HepG2 (cell line): ENCODE measurements around the gene GNAI2. TPM values are rescaled to one million over a fixed set of nuclear protein-coding genes. Genes with fewer than 3 reads are reported as not detected.

ENCODE experiments used
- ATAC-seq: fragments of 200-7000 bp; cut with Tn5 transposase; 3 replicates; pipeline ENCODE4 v1.9.1; 2020; ENCODE audit warnings: mild to moderate bottlenecking, moderate library complexity
- BruUV-seq: library from RNA; stranded (reverse); fragments of 400-500 nt; replicated peaks from 2 replicates; lab custom pipeline; 2021; lab: Mats Ljungman, UMichigan
- CTCF ChIA-PET: fragments of 300-600 bp; formaldehyde crosslinking; extraction: SDS; loops from one replicate; lab custom pipeline; 2021; ENCODE audit warnings: low total read pairs, inconsistent platforms, low intra/inter-chr PET ratio; lab: Yijun Ruan, JAX
- POLR2A ChIA-PET: fragments of 350-600 bp; sonication (Branson Sonifier 250); formaldehyde crosslinking; loops from one replicate; lab custom pipeline; 2020; ENCODE audit warnings: antibody characterized with exemption, inconsistent platforms; lab: Yijun Ruan, JAX
- DNase-seq: peaks from one replicate; pipeline ENCODE4 v3.0.0-alpha.2; 2015; ENCODE audit warnings: low spot score
- FAIRE-seq: peaks from 3 replicates; lab custom pipeline; 2011; peaks lifted over from hg19 to GRCh38; lab: Jason Lieb, UNC
- H2AFZ ChIP-seq: one replicate; pipeline ENCODE4 v1.6.1; 2011; ENCODE audit warnings: low read length, inconsistent platforms
- H3K27ac ChIP-seq: fragments of 300-600 bp; 3 replicates; pipeline ENCODE4 v1.8.0; 2011; ENCODE audit warnings: mixed run types, mild to moderate bottlenecking, mixed read lengths, low read length, inconsistent platforms; ENCODE audit not compliant: insufficient read depth; ENCODE audit errors: extremely low read length
- H3K27me3 ChIP-seq, 2 experiments: fragments of 200-600 bp in 1 of 2; 2 replicates in 1 of 2; 3 replicates in 1 of 2; pipeline versions ENCODE4 v1.6.0 to v1.8.0; 2011; ENCODE audit warnings: low read length in 2 of 2, mild to moderate bottlenecking in 2 of 2, moderate library complexity in 2 of 2, inconsistent platforms in 1 of 2; ENCODE audit not compliant: insufficient read depth in 2 of 2, control insufficient read depth in 1 of 2
- H3K36me3 ChIP-seq, 2 experiments: fragments of 200-600 bp in 1 of 2; replicated peaks in 1 of 2; 2 replicates in 1 of 2; 3 replicates in 1 of 2; pipeline versions ENCODE4 v1.5.1 to v1.8.0; 2011; ENCODE audit warnings: low read length in 2 of 2, inconsistent platforms in 1 of 2; ENCODE audit not compliant: insufficient read depth in 2 of 2, control insufficient read depth in 1 of 2
- H3K4me1 ChIP-seq: 2 replicates; pipeline ENCODE4 v1.5.1; 2012; ENCODE audit warnings: low read length, inconsistent platforms; ENCODE audit not compliant: insufficient read depth
- H3K4me2 ChIP-seq: 2 replicates; pipeline ENCODE4 v1.6.0; 2011; ENCODE audit warnings: low read depth, low read length, inconsistent platforms
- H3K4me3 ChIP-seq, 3 experiments: fragments of 200-600 bp in 1 of 3; sonication (generic), shearing (Covaris generic) in 1 of 3; replicated peaks in 1 of 3; 2 replicates each; pipeline ENCODE4 v1.5.1; 2011 to 2016; ENCODE audit warnings: low read length in 3 of 3, inconsistent platforms in 2 of 3, low read depth in 2 of 3, mild to moderate bottlenecking in 2 of 3, control low read depth in 1 of 3, mixed read lengths in 1 of 3; ENCODE audit not compliant: insufficient read depth in 1 of 3
- H3K79me2 ChIP-seq: one replicate; pipeline ENCODE4 v1.6.1; 2011; ENCODE audit warnings: low read length, inconsistent platforms; ENCODE audit not compliant: insufficient read depth
- H3K9ac ChIP-seq: 2 replicates; pipeline ENCODE4 v1.6.0; 2011; ENCODE audit warnings: mild to moderate bottlenecking, low read depth, low read length, inconsistent platforms; ENCODE audit not compliant: insufficient read depth
- H3K9me3 ChIP-seq: 2 replicates; pipeline ENCODE4 v1.5.1; 2012; ENCODE audit warnings: mild to moderate bottlenecking, low read length
- H4K20me1 ChIP-seq: 2 replicates; pipeline ENCODE4 v1.6.0; 2011; ENCODE audit warnings: inconsistent platforms, mild to moderate bottlenecking, low read length, moderate library complexity; ENCODE audit not compliant: insufficient read depth
- CENPX ChIP-seq: sonication (generic); formaldehyde crosslinking; IDR thresholded peaks from 2 replicates; pipeline ENCODE4 v1.9.0; 2021; ENCODE audit warnings: mild to moderate bottlenecking, missing genetic modification reagents, moderate library complexity
- NFE2L1 ChIP-seq: sonication (generic); formaldehyde crosslinking; IDR thresholded peaks from 2 replicates; pipeline ENCODE4 v1.4.0; 2020; ENCODE audit warnings: missing genetic modification reagents, mild to moderate bottlenecking, borderline replicate concordance
- NFIB ChIP-seq: sonication (generic); formaldehyde crosslinking; IDR thresholded peaks from 2 replicates; pipeline ENCODE4 v1.9.0; 2021; ENCODE audit warnings: missing genetic modification reagents, mild to moderate bottlenecking, borderline replicate concordance
- SMARCC2 ChIP-seq: fragments of 450-650 bp; IDR thresholded peaks from 2 replicates; pipeline ENCODE4 v1.6.1; 2017; ENCODE audit warnings: antibody characterized with exemption, mild to moderate bottlenecking
- ZSCAN25 ChIP-seq: sonication (generic); formaldehyde crosslinking; IDR thresholded peaks from 2 replicates; pipeline ENCODE4 v1.8.0; 2022; ENCODE audit warnings: mild to moderate bottlenecking, missing genetic modification reagents
- WGBS: methylation state at CpG from one replicate; pipeline ENCODE4 v1.1.6; 2017; ENCODE audit warnings: low lambda C conversion rate; 5-methylcytosine and 5-hydroxymethylcytosine counted together
- in situ Hi-C: cut with HindIII; loops from 2 replicates; pipeline ENCODE4 v1.10.0; 2017; ENCODE audit warnings: low pct_unique_long_range_greater_than_20kb; ENCODE audit not compliant: extremely low pct_ligation_motif_present
- intact Hi-C: fragments of 100-400 bp; cut with micrococcal nuclease; formaldehyde crosslinking; loops from one replicate; pipeline ENCODE4 v1.10.0; 2022; ENCODE audit not compliant: unreplicated experiment
- polyA plus RNA-seq, 8 experiments: library from polyadenylated mRNA; depleted of rRNA in 3 of 8; stranded (reverse) in 7 of 8; unstranded in 1 of 8; fragments of >200 nt; fragmentation: Illumina TruSeq in 4 of 8; extraction: Trizol in 4 of 8; gene quantifications; 2 replicates each; pipeline versions ENCODE4 v1.2.1 to v1.2.3, GENCODE V29; 2011 to 2016; ENCODE audit warnings: low read depth in 4 of 8, missing spikeins in 1 of 8, mixed read lengths in 1 of 8; ENCODE audit not compliant: insufficient read depth in 1 of 8
- total RNA-seq, 5 experiments: library from RNA; depleted of rRNA; stranded (reverse); fragments of >200 nt; fragmentation: Illumina TruSeq; extraction: Trizol; gene quantifications; 2 replicates each; pipeline ENCODE4 v1.2.3, GENCODE V29; 2016; ENCODE audit warnings: low read depth in 1 of 5
- TF ChIP-seq, protein P1 (sequence below): sonication (generic); formaldehyde crosslinking; IDR thresholded peaks from 2 replicates; pipeline ENCODE4 v1.5.0; 2020; ENCODE audit warnings: mild to moderate bottlenecking, missing genetic modification reagents, moderate library complexity
- TF ChIP-seq, protein P2 (sequence below): sonication (generic); formaldehyde crosslinking; IDR thresholded peaks from 2 replicates; pipeline ENCODE4 v1.5.1; 2020; ENCODE audit warnings: missing genetic modification reagents, mild to moderate bottlenecking, borderline replicate concordance
- TF ChIP-seq, protein P3 (sequence below): sonication (generic); formaldehyde crosslinking; IDR thresholded peaks from 2 replicates; pipeline ENCODE4 v1.4.0; 2020; ENCODE audit warnings: low read depth, missing genetic modification reagents
- TF ChIP-seq, protein P4 (sequence below): sonication (generic); formaldehyde crosslinking; conservative IDR thresholded peaks from 2 replicates; pipeline ENCODE4 v1.5.0; 2020; ENCODE audit warnings: missing genetic modification reagents

GNAI2 gene
- total and polyA plus RNA-seq, 2 of the 13 experiments (the other 11 are each of a cell fraction or from before 2014, with no cell fraction given): 51.1 to 66.2 TPM

DNA sequence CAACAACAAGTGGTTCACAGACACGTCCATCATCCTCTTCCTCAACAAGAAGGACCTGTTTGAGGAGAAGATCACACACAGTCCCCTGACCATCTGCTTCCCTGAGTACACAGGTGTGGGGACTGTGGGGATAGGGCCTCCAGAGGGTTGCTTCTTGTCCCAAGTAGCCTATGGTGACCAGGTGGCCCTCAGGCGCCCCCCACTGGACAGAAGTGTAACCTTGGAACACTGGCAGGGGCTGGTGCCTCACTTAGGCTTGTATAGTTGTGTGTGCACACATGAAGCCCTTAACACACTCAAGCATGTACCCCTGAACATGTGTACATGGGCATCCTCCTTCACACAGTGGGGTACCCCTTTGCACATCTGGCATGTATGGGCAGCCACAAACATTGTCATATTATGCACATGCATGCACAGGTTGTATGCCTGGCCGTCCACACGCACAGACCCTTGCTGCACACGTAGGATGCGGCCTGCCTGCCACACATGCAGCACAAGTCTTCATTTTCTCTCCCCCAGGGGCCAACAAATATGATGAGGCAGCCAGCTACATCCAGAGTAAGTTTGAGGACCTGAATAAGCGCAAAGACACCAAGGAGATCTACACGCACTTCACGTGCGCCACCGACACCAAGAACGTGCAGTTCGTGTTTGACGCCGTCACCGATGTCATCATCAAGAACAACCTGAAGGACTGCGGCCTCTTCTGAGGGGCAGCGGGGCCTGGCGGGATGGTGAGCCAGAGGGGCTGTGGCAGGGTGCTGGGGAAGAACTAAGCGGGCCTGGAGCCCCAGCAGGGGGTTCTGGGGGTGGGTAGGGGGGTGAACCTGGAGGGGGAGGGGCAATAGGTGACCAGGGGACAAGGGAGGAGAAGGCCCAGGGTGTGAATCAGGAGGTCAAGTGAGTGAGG, 21.2 kb downstream of the GNAI2 start (continued):
- TF ChIP-seq, protein P1, sequence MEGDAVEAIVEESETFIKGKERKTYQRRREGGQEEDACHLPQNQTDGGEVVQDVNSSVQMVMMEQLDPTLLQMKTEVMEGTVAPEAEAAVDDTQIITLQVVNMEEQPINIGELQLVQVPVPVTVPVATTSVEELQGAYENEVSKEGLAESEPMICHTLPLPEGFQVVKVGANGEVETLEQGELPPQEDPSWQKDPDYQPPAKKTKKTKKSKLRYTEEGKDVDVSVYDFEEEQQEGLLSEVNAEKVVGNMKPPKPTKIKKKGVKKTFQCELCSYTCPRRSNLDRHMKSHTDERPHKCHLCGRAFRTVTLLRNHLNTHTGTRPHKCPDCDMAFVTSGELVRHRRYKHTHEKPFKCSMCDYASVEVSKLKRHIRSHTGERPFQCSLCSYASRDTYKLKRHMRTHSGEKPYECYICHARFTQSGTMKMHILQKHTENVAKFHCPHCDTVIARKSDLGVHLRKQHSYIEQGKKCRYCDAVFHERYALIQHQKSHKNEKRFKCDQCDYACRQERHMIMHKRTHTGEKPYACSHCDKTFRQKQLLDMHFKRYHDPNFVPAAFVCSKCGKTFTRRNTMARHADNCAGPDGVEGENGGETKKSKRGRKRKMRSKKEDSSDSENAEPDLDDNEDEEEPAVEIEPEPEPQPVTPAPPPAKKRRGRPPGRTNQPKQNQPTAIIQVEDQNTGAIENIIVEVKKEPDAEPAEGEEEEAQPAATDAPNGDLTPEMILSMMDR (CRISPR knock-in tag): peak; percentile 82

DNA sequence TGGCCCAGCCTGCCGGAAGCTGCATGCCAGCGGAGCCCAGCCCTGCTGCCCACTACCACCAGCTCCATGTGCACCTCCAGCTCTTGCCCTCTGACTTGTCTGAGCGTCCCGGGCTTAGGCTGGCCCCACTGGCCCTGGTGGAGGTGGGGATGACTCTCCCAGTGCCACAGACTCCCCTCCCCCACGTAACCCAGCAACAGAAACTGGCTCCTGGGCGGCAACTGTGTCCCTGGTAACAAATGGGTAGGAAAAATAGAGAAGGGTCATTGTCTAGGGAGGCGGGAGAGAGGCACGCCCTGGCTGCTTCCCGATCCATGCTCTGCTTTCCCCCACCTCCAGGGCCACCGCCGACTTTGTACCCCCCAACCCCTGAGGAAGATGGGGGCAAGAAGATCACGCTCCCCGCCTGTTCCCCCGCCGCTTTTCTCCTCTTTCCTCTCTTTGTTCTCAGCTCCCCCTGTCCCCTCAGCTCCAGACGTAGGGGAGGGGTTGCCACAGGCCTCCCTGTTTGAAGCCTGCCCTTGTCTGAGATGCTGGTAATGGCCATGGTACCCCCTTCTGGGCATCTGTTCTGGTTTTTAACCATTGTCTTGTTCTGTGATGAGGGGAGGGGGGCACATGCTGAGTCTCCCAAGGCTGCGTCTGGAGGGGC, 22.2 kb downstream of the GNAI2 start:
- POLR2A ChIA-PET: interaction anchor here (0.6 to 8.0 kb wide), 5 partner anchors 13 to 66 kb away, joined by 3 to 155 read pairs (median 8); partner anchors contain the start of genes GNAI2 and SEMA3B

More for the DNA sequence above, 22.2 kb downstream of the GNAI2 start:
- WGBS: 98% methylated on average over 13 of the region's 17 CpGs
- CTCF ChIA-PET: interaction anchor here (1.1 to 3.1 kb wide), 3 partner anchors 15 to 66 kb away, joined by 4 to 81 read pairs (median 26); no protein-coding TSS in a partner anchor
- peaks cover 45% of the 10 kb centered on the region for H3K4me1 ChIP-seq
- no TSS peak for BruUV-seq
- H3K36me3 ChIP-seq: peaks cover 16 to 28% of the 10 kb centered on the region in 2 experiments
- H3K9ac ChIP-seq: no peak overlapping the region
- ATAC-seq (no peak), FAIRE-seq (no peak), DNase-seq (no peak)
- intact Hi-C loops: no loop called here
- no peak overlapping the region for H2AFZ ChIP-seq
- H4K20me1 ChIP-seq: no peaks in the 10 kb centered on the region
- H3K27ac ChIP-seq: no peak overlapping the region
- peaks cover 12% of the 10 kb centered on the region for H3K79me2 ChIP-seq
- no peaks in the 10 kb centered on the region for H3K9me3 ChIP-seq
- TF ChIP-seq SMARCC2 (no peak), NFE2L1 (CRISPR knock-in tag) (no peak), ZSCAN25 (no peak), NFIB (no peak), CENPX (no peak)
- TF ChIP-seq, protein P2, sequence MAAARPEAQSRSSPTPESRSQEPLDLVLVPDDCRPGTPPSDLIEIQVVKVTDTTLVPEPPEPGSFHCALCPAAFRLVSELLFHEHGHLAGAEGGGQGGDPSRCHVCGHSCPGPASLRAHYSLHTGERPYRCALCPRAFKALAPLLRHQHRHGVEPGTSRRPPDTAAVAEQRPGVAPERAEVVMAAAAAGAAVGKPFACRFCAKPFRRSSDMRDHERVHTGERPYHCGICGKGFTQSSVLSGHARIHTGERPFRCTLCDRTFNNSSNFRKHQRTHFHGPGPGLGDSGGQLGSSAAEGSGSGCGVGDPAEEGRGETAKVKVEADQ: no peak
- TF ChIP-seq, protein P3, sequence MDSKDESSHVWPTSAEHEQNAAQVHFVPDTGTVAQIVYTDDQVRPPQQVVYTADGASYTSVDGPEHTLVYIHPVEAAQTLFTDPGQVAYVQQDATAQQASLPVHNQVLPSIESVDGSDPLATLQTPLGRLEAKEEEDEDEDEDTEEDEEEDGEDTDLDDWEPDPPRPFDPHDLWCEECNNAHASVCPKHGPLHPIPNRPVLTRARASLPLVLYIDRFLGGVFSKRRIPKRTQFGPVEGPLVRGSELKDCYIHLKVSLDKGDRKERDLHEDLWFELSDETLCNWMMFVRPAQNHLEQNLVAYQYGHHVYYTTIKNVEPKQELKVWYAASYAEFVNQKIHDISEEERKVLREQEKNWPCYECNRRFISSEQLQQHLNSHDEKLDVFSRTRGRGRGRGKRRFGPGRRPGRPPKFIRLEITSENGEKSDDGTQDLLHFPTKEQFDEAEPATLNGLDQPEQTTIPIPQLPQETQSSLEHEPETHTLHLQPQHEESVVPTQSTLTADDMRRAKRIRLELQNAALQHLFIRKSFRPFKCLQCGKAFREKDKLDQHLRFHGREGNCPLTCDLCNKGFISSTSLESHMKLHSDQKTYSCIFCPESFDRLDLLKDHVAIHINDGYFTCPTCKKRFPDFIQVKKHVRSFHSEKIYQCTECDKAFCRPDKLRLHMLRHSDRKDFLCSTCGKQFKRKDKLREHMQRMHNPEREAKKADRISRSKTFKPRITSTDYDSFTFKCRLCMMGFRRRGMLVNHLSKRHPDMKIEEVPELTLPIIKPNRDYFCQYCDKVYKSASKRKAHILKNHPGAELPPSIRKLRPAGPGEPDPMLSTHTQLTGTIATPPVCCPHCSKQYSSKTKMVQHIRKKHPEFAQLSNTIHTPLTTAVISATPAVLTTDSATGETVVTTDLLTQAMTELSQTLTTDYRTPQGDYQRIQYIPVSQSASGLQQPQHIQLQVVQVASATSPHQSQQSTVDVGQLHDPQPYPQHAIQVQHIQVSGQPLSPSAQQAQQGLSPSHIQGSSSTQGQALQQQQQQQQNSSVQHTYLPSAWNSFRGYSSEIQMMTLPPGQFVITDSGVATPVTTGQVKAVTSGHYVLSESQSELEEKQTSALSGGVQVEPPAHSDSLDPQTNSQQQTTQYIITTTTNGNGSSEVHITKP: no peak
- TF ChIP-seq, protein P4, sequence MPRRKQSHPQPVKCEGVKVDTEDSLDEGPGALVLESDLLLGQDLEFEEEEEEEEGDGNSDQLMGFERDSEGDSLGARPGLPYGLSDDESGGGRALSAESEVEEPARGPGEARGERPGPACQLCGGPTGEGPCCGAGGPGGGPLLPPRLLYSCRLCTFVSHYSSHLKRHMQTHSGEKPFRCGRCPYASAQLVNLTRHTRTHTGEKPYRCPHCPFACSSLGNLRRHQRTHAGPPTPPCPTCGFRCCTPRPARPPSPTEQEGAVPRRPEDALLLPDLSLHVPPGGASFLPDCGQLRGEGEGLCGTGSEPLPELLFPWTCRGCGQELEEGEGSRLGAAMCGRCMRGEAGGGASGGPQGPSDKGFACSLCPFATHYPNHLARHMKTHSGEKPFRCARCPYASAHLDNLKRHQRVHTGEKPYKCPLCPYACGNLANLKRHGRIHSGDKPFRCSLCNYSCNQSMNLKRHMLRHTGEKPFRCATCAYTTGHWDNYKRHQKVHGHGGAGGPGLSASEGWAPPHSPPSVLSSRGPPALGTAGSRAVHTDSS (CRISPR knock-in tag): no peak
- no peaks in the 10 kb centered on the region for H3K27me3 ChIP-seq
- no peak overlapping the region for H3K4me2 ChIP-seq
- in situ Hi-C loops: no loop called here
- H3K4me3 ChIP-seq: no peak overlapping the region
